ENCODE results near the gene ABCA4. TPM values are rescaled to one million over a fixed set of nuclear protein-coding genes. Genes with fewer than 3 reads are reported as not detected.
"Not testable (repeated sequence)": the region's sequence is repeated elsewhere in the genome, so short reads cannot be mapped to it uniquely, and the experiment has no call there.

ABCA4 gene
- total RNA-seq, 1 donor from 2014 or later = 1.3 TPM

GRCh38 chr1:94011129-94011528 is 109.8 kb downstream of the ABCA4 start:
- no peak for DNase-seq (ENCODE audit: low spot score)

- no peak for DNase-seq (ENCODE audit: low spot score)
Observed at GRCh38 chr1:94009304-94009703, 111.6 kb downstream of the ABCA4 start.

GRCh38 chr1:94006604-94007003 is 114.3 kb downstream of the ABCA4 start:
- no peak for DNase-seq (ENCODE audit: low spot score)

GRCh38 chr1:94004924-94005323 is 116.0 kb downstream of the ABCA4 start:
- DNase-seq (ENCODE audit: low spot score) = no peak

DNA sequence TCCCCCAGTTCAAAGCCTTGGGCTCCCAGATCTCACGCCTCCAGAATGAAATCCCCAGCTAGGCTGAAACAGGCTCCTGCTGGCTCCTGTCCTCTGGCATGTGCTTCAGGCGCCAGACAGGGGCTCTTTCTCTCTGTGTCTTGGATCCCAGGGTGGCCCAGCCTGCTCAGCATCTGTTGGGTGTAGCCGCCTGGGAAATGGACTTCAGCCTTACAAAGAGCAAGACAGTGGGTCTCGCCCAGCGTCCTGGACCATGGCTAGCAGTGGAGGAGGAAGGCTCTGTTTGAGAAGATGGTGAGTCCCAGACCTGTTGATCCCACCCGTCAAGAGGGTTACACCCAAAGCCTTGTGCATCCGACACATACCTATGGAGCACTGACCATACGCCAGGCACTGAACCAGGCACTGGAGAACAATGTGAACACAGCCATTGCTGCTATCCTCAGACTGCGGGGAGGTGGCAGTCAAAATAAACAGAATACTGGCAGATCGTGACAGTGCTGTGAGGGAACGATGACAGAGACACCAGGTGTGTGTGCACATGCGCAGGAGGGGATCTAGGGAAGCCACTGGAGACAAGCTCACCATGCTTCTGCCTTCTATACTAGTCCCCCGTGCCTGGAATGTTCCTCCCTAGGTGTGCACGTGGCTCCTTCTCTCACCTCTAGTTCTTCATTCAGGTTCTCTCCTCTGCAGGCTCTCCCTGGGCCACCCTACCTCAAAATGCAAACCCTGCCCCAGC is 118.7 kb downstream of the ABCA4 start:
- DNase-seq (ENCODE audit: low spot score) = no peak

- DNase-seq (ENCODE audit: low spot score) = no peak
Observed at GRCh38 chr1:94001397-94002045, 119.4 kb downstream of the ABCA4 start.

DNA sequence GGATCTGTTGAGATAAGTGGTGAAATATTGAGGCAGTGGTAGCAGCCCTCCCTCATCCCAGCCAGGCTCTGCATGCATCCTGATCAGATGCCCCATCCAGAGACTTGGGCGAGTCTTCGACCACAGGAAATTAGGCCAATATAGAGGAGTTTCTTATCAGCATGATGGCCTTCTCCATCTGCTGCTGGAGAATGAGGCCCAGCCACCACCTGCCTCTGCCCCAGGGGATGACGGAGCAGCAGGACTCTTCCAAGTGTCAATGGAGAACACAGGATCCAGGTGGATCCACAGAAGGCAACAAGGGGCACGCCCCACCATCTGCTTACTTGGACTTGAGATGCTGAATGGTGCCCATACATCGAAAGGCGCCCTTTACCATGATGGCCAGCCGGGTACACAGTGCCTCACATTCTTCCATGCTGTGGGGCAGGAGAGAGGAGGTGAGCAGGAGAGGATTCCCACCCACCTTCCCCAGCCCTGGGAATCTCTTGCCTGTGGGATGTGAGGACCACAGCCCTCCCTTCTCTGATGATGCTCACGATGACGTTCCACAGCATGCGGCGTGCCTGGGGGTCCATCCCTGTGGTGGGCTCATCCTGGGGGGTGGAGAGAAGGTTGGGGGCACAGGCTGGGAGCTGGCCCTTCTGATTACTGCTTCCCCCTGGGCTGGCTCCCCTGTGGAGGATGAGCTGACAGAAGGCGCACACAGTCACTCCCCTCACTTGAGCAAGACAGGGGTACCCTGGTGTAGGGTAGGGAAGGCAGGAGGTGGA is 120.3 kb downstream of the ABCA4 start:
- DNase-seq (ENCODE audit: low spot score) = no peak

DNA sequence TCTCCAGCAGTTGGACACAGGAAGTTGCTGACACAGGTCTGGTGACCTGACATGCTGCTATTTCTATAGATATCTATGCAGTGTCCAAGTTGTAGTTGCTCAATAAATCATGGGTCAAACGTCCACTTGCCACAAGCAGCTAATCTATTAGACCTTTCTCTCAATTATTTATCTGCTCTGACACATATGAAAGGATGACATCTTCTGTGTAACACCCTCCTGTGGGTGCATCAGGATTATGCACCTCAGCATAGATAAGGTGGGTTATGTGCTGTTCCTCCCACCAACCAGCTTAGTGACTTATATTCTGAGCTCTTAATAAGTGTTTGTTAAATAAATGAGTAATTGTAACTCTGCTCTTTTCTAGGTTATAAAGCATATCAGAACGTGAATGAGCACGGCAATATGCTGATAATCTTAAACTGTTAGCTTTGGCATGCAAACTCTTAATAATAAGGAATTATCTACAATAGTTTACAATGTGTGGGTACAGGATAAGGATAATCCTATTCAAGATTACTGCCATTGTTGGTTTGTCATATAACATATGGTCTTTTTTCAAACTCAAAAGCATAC is 121.0 kb downstream of the ABCA4 start:
- DNase-seq (ENCODE audit: low spot score) = no peak

GRCh38 chr1:93998532-93998931 is 122.4 kb downstream of the ABCA4 start:
- not testable (repeated sequence) for DNase-seq (ENCODE audit: low spot score)

DNA sequence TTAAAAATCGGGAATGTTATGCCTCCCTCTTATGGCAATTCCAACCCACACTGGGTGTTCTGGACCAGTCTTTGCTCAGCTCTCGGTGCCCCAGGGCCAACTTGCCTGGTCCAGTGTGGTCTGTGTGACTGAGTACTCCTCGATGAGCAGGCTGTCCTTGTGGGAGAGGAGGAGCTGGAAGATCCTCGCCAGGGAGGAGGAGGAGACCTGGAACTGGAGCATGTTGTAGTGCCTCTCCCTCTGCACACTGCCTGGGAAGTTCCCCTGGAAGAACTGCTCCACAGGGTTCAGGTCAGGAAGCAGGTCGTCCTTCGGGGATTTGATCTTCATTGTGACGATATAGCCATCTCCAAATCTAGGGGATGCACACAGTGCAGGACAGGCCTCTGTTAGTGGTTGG is 123.2 kb downstream of the ABCA4 start:
- DNase-seq (ENCODE audit: low spot score) = no peak

DNA sequence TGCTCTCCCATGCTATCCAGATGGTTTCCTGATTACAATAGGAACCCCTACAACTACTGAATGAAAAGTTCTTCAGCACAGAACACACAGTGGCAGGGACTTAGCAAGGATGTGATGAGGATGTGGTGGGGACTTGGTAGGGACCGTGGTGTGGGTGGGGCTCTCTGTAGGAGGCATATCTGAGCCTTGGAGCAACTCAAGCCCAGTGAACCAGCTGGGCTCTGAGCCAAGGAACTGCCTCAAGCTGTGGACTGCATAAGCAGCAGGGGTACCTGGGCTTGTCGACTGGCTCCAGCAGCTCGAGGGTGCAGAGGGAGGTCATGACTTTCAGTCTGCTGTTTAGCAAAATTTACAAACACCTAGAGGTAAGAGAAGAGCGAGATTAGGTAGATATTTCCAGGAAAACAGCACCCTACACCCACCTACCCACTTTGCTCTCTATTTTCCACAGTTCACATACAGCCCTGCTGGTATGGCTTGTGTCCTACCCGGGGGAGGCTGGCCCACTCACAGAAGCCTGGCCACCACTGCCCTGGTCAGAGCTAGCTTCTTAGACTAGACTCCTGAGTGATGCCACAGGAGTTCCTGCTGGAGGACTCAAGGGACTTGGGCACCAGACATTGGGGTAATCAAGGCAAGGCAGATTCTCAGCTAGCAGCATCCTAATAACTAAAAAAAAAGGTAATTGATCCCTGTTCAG is 125.0 kb downstream of the ABCA4 start:
- no peak for DNase-seq (ENCODE audit: low spot score)

DNA sequence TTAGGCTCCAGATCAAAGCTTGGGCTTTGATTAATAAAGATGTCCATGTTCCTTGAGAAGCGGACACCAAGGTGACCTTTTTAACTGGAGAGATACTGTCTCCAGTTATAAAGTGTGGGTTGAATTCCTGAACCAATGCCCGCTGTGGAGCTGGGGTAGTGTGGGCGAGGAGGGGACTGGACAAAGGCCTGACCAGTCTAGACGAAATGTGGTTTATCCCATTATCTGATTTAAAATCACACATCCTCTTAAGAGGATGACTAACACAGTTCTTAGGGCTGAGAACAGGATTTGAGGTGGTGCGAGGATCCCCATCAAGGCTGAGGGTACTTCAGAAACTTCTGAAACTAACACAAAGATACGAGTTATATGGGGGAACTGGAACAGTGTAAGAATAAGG is 127.2 kb downstream of the ABCA4 start:
- no peak for DNase-seq (ENCODE audit: low spot score)

GRCh38 chr1:93992954-93993353 is 128.0 kb downstream of the ABCA4 start:
- DNase-seq (ENCODE audit: low spot score) = no peak

- DNase-seq (ENCODE audit: low spot score) = no peak
Observed at GRCh38 chr1:93992190-93992589, 128.8 kb downstream of the ABCA4 start.

- DNase-seq (ENCODE audit: low spot score) = no peak
Observed at GRCh38 chr1:93991271-93991670, 129.7 kb downstream of the ABCA4 start.

DNA sequence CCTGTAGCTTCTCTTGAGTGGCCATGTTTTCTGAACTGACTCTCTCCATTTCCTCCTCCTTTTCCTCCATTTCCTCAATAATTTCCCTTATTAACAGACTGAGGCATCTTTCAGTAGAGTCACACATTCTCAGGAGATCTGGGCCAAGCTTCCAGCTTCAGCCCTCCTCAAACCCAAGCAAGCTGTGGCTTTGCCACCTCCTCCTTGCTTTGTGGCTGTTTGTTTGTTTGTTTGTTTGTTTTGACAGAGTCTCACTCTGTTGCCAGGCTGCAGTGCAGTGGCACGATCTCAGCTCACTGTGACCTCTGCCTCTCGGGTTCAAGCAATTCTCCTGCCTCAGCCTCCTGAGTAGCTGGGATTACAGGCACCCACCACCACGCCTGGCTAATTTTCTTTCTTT is 130.5 kb downstream of the ABCA4 start:
- not testable (repeated sequence) for DNase-seq (ENCODE audit: low spot score)

GRCh38 chr1:93990010-93990409 is 130.9 kb downstream of the ABCA4 start:
- DNase-seq (ENCODE audit: low spot score) = no peak

- DNase-seq (ENCODE audit: low spot score) = no peak
Observed at GRCh38 chr1:93989601-93990000, 131.3 kb downstream of the ABCA4 start.

DNA sequence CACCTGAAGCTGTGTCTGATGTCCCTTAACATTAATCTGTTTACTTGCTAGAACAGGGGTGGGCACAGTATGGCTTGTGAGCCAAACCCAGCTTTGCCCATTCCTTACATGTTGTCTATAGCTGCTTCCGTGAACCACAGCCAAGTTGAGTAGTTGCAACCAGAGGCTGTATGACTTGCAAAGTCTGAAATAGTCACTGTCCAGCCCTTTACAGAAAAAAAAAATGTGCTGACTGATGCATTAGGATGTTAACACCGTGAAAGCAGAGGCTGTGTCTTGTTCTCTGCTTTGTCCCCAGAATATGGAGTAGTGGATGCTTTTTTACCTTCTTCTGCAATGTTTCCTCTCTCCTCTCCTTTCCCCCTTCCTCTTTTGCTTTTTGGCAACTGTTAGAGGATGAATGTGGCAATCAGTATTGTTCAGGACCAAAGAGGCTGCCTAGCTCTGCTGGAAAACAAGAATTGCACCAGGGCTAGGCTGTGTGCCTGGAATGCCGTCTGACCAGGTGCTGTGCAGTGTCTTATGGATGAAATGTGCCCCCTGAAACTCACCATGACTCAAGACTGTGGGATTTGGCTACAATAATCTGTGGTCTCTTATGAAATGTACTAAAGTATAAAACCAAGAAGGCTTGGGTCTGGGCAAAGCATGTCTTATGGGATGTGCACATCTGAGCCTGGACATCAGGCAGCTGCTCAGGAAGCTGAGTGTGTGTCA is 132.2 kb downstream of the ABCA4 start:
- DNase-seq (ENCODE audit: low spot score) = no peak

GRCh38 chr1:93981274-93981667 is 139.7 kb downstream of the ABCA4 start:
- DNase-seq (ENCODE audit: low spot score) = no peak

Data from mesenteric fat pad (tissue), 1 donor.